Keratinocyte (primary cell): Measurements from ENCODE around the gene POP5. TPM values are rescaled to one million over a fixed set of nuclear protein-coding genes. Genes with fewer than 3 reads are reported as not detected.

ENCODE experiments used
- DNase-seq: peaks from one replicate; pipeline ENCODE4 v3.0.0-alpha.2; 2011; ENCODE audit warnings: low read depth, missing footprints, low spot score
- FAIRE-seq: peaks from 2 replicates; lab custom pipeline; 2011; peaks lifted over from hg19 to GRCh38; lab: Jason Lieb, UNC
- H2AFZ ChIP-seq: 2 replicates; pipeline ENCODE4 v1.6.0; 2012; ENCODE audit warnings: low read length, control low read depth, inconsistent platforms; ENCODE audit not compliant: control insufficient read depth
- H3K27ac ChIP-seq: 2 replicates; pipeline ENCODE4 v1.5.1; 2011; ENCODE audit warnings: low read length; ENCODE audit not compliant: control insufficient read depth, insufficient read depth
- H3K27me3 ChIP-seq: 3 replicates; pipeline ENCODE4 v1.6.0; 2011; ENCODE audit warnings: low read length; ENCODE audit not compliant: control insufficient read depth, insufficient read depth; ENCODE audit errors: extremely low read depth
- H3K36me3 ChIP-seq, 2 experiments: 2 replicates in 1 of 2; 3 replicates in 1 of 2; pipeline ENCODE4 v1.5.1; 2011; ENCODE audit warnings: low read length in 2 of 2, mild to moderate bottlenecking in 1 of 2; ENCODE audit not compliant: control insufficient read depth in 2 of 2, insufficient read depth in 2 of 2; ENCODE audit errors: extremely low read depth in 1 of 2
- H3K4me1 ChIP-seq: 3 replicates; pipeline ENCODE4 v1.5.1; 2011; ENCODE audit warnings: low read length; ENCODE audit not compliant: control insufficient read depth, insufficient read depth; ENCODE audit errors: extremely low read depth
- H3K4me2 ChIP-seq: 3 replicates; pipeline ENCODE4 v1.6.0; 2011; ENCODE audit warnings: low read depth, low read length; ENCODE audit not compliant: control insufficient read depth, insufficient read depth; ENCODE audit errors: extremely low read depth
- H3K4me3 ChIP-seq, 3 experiments: fragments of 200-600 bp in 1 of 3; sonication (generic) in 1 of 3; 2 replicates in 2 of 3; 3 replicates in 1 of 3; pipeline ENCODE4 v1.5.1; 2011 to 2016; ENCODE audit warnings: low read length in 3 of 3, mild to moderate bottlenecking in 3 of 3, control low read depth in 2 of 3, inconsistent platforms in 1 of 3, low read depth in 1 of 3, mixed read lengths in 1 of 3, mixed run types in 1 of 3, moderate library complexity in 1 of 3; ENCODE audit not compliant: control insufficient read depth in 2 of 3, insufficient read depth in 2 of 3; ENCODE audit errors: extremely low read depth in 1 of 3
- H3K79me2 ChIP-seq: 2 replicates; pipeline ENCODE4 v1.6.0; 2012; ENCODE audit warnings: low read length; ENCODE audit not compliant: control insufficient read depth, insufficient read depth
- H3K9ac ChIP-seq: 3 replicates; pipeline ENCODE4 v1.6.0; 2011; ENCODE audit warnings: low read length; ENCODE audit not compliant: control insufficient read depth, insufficient read depth; ENCODE audit errors: extremely low read depth
- H3K9me1 ChIP-seq: 3 replicates; pipeline ENCODE4 v1.6.0; 2011; ENCODE audit warnings: low read length; ENCODE audit not compliant: control insufficient read depth, insufficient read depth; ENCODE audit errors: extremely low read depth
- H3K9me3 ChIP-seq: 2 replicates; pipeline ENCODE4 v1.5.1; 2012; ENCODE audit warnings: low read depth, low read length; ENCODE audit not compliant: control insufficient read depth
- H4K20me1 ChIP-seq: 3 replicates; pipeline ENCODE4 v1.6.0; 2011; ENCODE audit warnings: low read length; ENCODE audit not compliant: control insufficient read depth, insufficient read depth; ENCODE audit errors: extremely low read depth
- CTCF ChIP-seq, 3 experiments: IDR thresholded peaks in 1 of 3; conservative IDR thresholded peaks in 1 of 3; optimal IDR thresholded peaks in 1 of 3; 2 replicates in 2 of 3; 3 replicates in 1 of 3; pipeline versions ENCODE3 to v1.5.1; 2011; ENCODE audit warnings: low read length in 3 of 3, mild to moderate bottlenecking in 3 of 3, moderate library complexity in 2 of 3, control low read depth in 1 of 3, inconsistent platforms in 1 of 3; ENCODE audit not compliant: insufficient read depth in 2 of 3; ENCODE audit errors: extremely low read depth in 1 of 3
- EZH2 ChIP-seq: IDR thresholded peaks from one replicate; pipeline ENCODE4 v1.6.1; 2012; ENCODE audit warnings: inconsistent platforms, mild to moderate bottlenecking, low read length, moderate library complexity
- dilution Hi-C: fragments of 300-500 bp; cut with MboI; formaldehyde crosslinking; loops from one replicate; pipeline ENCODE4 v1.7.0; 2020; ENCODE audit warnings: low sequenced_read_pairs; ENCODE audit not compliant: extremely low pct_ligation_motif_present
- polyA plus RNA-seq, 5 experiments: library from polyadenylated mRNA; depleted of rRNA in 3 of 5; stranded (reverse) in 3 of 5; stranded (forward) in 1 of 5; unstranded in 1 of 5; fragments of >200 nt; gene quantifications; 1 replicate in 1 of 5; 2 replicates in 3 of 5; 3 replicates in 1 of 5; pipeline versions ENCODE4 v1.2.1 to v1.2.3, GENCODE V29; 2011 to 2012; ENCODE audit warnings: missing spikeins in 2 of 5, low read depth in 1 of 5, low replicate concordance in 1 of 5

POP5 gene
- polyA plus RNA-seq, 1 donor (not counting 4 experiments of a cell fraction or from before 2014, with no cell fraction given): 105 TPM

DNA sequence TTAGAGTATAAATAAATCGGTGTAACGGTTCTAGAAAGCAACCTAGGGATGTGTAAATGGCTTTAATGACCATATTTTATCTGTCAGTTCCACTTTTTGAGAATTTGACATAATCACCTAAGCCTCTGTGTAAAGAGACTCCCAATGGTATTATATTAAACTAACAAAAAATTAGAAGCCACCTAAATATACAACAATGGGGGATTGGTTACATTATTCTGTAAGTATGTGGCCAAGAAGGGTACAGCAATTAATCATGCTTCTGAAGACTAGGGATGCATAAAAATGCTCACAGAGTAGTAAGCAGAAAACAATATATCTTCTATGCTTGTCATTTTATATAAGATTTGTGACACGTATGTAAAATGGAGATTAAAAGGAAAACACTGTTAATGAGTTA is 36.5 kb downstream of the POP5 start:
- FAIRE-seq: no peak
- no peak overlapping the region for H3K4me2 ChIP-seq

DNA sequence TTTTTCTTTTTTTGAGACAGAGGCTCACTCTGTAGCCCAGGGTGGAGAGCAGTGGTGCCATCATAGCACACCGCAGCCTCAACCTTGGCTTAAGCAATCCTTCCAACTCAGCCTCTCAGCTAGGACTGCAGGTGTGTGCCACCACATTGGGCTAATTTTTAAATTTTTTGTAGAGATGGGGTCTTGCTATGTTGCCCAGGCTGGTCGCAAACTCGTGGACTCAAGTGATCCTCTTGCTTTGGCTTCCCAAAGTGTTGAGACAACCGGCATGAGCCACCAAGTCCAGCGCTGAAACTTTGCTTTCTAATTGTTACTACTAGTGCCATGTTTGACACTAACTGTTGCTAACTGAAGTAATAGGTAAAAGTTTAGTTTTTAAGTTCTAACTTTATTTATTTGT is 39.0 kb downstream of the POP5 start:
- Histone ChIP-seq H3K4me3 (no peak overlapping the region), H3K4me2 (no peak overlapping the region), H4K20me1 (peaks cover 29% of the 10 kb centered on the region), H3K9me3 (no peaks in the 10 kb centered on the region), H3K4me1 (peaks cover 23% of the 10 kb centered on the region), H3K9ac (no peak overlapping the region), H3K36me3 (peaks cover 15 to 24% of the 10 kb centered on the region in 2 experiments), H3K27me3 (no peaks in the 10 kb centered on the region), H2AFZ (no peak overlapping the region), H3K79me2 (peaks cover 95% of the 10 kb centered on the region), H3K27ac (no peak overlapping the region), H3K9me1 (peaks cover 3% of the 10 kb centered on the region)
- TF ChIP-seq EZH2 (no peak), CTCF (optimal IDR thresholded peaks at IDR 0.05 in 1 of 3, IDR thresholded peaks at IDR 0.05 in 1 of 3, conservative IDR thresholded peaks at IDR 0.05 in 1 of 3; ENCODE audit: extremely low read depth in 1 of 3, insufficient read depth in 2 of 3, low read length in 3 of 3) (no peak)
- DNase-seq: no peak
- FAIRE-seq: no peak
- dilution Hi-C loops: no loop called here

More for the DNA sequence above, 36.5 kb downstream of the POP5 start:
- H3K27ac ChIP-seq: no peak overlapping the region
- no peaks in the 10 kb centered on the region for H3K9me1 ChIP-seq
- peaks cover 27 to 29% of the 10 kb centered on the region in 2 experiments for H3K36me3 ChIP-seq
- no peak overlapping the region for H2AFZ ChIP-seq
- dilution Hi-C loops: no loop called here
- H3K27me3 ChIP-seq: no peaks in the 10 kb centered on the region
- peaks cover 10% of the 10 kb centered on the region for H4K20me1 ChIP-seq
- TF ChIP-seq CTCF (optimal IDR thresholded peaks at IDR 0.05 in 1 of 3, IDR thresholded peaks at IDR 0.05 in 1 of 3, conservative IDR thresholded peaks at IDR 0.05 in 1 of 3; ENCODE audit: extremely low read depth in 1 of 3, insufficient read depth in 2 of 3, low read length in 3 of 3): no peak
- no peak for TF ChIP-seq EZH2
- no peaks in the 10 kb centered on the region for H3K9me3 ChIP-seq
- H3K9ac ChIP-seq: no peak overlapping the region
- H3K4me3 ChIP-seq: no peak overlapping the region
- no peak for DNase-seq
- H3K4me1 ChIP-seq: peaks cover under 1% of the 10 kb centered on the region
- peaks cover 91% of the 10 kb centered on the region for H3K79me2 ChIP-seq
